ENCODE data around the gene COIL. TPM values are rescaled to one million over a fixed set of nuclear protein-coding genes. Genes with fewer than 3 reads are reported as not detected.
A peak's percentile ranks its signal among the peaks of the same experiment; 100 is the strongest.

COIL gene
- total and polyA plus RNA-seq, 2 donors (not counting 1 experiment from before 2014, with no cell fraction given), result 3.7 to 19.8 TPM

- no peaks in the 10 kb centered on the region for H3K9me3 Mint-ChIP-seq (ENCODE audit: insufficient read depth)
- no peak for ATAC-seq (ENCODE audit: low read depth)
These were observed 48.1 kb upstream of the COIL start for GRCh38 chr17:57008958-57009357.

More at GRCh38 chr17:57008958-57009357, 48.1 kb upstream of the COIL start:
- Histone ChIP-seq H3K4me3 (ENCODE audit: control extremely low read depth in 1 of 5, extremely low read depth in 1 of 5, insufficient read depth in 1 of 5, low read depth in 2 of 5, low read length in 4 of 5) (no peak overlapping the region), H3K4me2 (replicated peaks; ENCODE audit: low read depth, low read length, poor library complexity, severe bottlenecking) (no peak overlapping the region), H3K79me2 (ENCODE audit: control insufficient read depth, insufficient read depth, low read length) (no peaks in the 10 kb centered on the region), H4K20me1 (ENCODE audit: control insufficient read depth, insufficient read depth, low read length, poor library complexity, severe bottlenecking) (no peaks in the 10 kb centered on the region), H3K4me1 (ENCODE audit: control insufficient read depth in 2 of 2, insufficient read depth in 2 of 2, low read length in 2 of 2) (peaks cover 29 to 30% of the 10 kb centered on the region in 2 donors), H3K27ac (ENCODE audit: low read length in 2 of 2) (no peak overlapping the region), H3K9me3 (ENCODE audit: control extremely low read depth in 1 of 3, control insufficient read depth in 2 of 3, insufficient read depth in 1 of 3, low read length in 2 of 3) (no peaks in the 10 kb centered on the region), H3K9ac (ENCODE audit: low read length) (no peak overlapping the region), H3K36me3 (replicated peaks in 1 of 2; ENCODE audit: control extremely low read depth in 1 of 2, control insufficient read depth in 1 of 2, extremely low read depth in 1 of 2, insufficient read depth in 2 of 2, low read length in 1 of 2) (no peaks in the 10 kb centered on the region), H3K27me3 (replicated peaks in 1 of 4; ENCODE audit: control extremely low read depth in 1 of 4, control insufficient read depth in 3 of 4, insufficient read depth in 4 of 4, low read length in 3 of 4) (no peaks in the 10 kb centered on the region), H2AFZ (ENCODE audit: insufficient read depth, low read depth, low read length, poor library complexity, severe bottlenecking) (no peak overlapping the region)
- POLR2A ChIA-PET, result no interaction called here
- CTCF ChIA-PET, result interaction anchor here (0.7 to 3.4 kb wide), 4 partner anchors 10 to 189 kb away, joined by 3 to 13 read pairs (median 4); partner anchors contain the start of gene SCPEP1
- no peak overlapping the region for H3K4me3 Mint-ChIP-seq
- TF ChIP-seq EZH2 (IDR thresholded peaks at IDR 0.05; ENCODE audit: borderline replicate concordance, insufficient read depth, low read depth, low read length, poor library complexity, severe bottlenecking) (no peak), CTCF (IDR thresholded peaks at IDR 0.05) (no peak)
- no peak for DNase-seq
- peaks cover 46% of the 10 kb centered on the region for H3K4me1 Mint-ChIP-seq
- no peaks in the 10 kb centered on the region for H3K27me3 Mint-ChIP-seq
- intact Hi-C loops (cut with micrococcal nuclease), result loop anchor here (10.0 kb wide), 1 partner anchor 246 kb away; the partner anchor contains the start of gene MSI2
- peak overlapping the region; percentile 71 for H3K27ac Mint-ChIP-seq
- WGBS (ENCODE audit: insufficient coverage), result 100% methylated on average over 1 of the region's 2 CpGs

Data from B cell (primary cell).